Right lobe of liver (tissue), 4 donors: ENCODE measurements around the gene ZNF341.
"Not testable (repeated sequence)": the region's sequence is repeated elsewhere in the genome, so short reads cannot be mapped to it uniquely, and the experiment has no call there.

Experiments used
- CTCF ChIP-seq, 4 donors: fragments of 200-600 bp in 3 of 4; fragments of 450-650 bp in 1 of 4; IDR thresholded peaks; one replicate each; pipeline versions ENCODE4 v1.5.1 to v1.8.0; 2016 to 2022; ENCODE audit warnings: antibody characterized with exemption in 4 of 4, mild to moderate bottlenecking in 2 of 4
- POLR2A ChIP-seq: fragments of 450-650 bp; IDR thresholded peaks from one replicate; pipeline ENCODE4 v1.6.1; 2017; ENCODE audit warnings: antibody characterized with exemption, mild to moderate bottlenecking
- donor health status: DM: no; HTN: no; CAD: no.
- donor health status: DM: no; HTN: no; CAD: no.
- donor health status: DM: no; HTN: yes; CAD: no.

GRCh38 chr20:33792598-33792989 lies 60.8 kb downstream of the ZNF341 start:
- TF ChIP-seq CTCF (IDR thresholded peaks at IDR 0.05); POLR2A: not testable (repeated sequence)
